ENCODE results near the gene ISX.
A peak's percentile ranks its signal among the peaks of the same experiment; 100 is the strongest.

The ISX gene

DNA sequence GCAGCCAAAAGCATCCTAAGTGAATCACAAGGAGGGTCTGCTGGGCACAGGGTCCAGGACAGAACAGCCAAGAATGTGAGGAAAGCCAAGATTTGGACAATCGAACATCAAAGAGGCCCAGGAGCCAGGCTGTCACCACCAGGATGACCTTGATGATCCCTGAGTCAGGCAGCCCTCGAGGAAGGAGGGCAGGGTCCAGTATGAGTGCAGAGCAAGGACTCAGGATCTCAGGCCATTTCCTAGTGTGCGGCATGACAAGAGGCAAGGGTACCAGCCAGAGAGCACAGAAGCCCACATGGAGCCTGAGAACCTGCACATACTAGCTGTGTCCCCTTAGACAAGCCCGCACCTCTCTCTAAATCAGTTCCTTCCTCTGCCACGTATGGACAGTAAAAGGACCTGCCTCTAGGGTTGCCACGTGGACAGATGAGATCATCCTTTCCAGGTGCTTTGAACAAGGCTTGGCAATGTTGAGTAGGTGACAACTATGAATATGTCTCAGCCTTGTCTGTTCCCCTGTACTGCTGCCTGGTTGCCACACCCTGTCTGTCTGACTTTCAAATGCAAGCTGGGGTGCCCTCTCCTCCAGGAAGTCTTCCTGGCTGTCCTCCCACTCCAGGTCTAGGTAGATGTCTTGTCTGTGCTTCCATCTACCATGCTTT lies 32.2 kb upstream of the ISX start:
- Histone ChIP-seq H3K36me3 (ENCODE audit: control insufficient read depth, low read length) (no peaks in the 10 kb centered on the region), H3K9me2 (replicated peaks; ENCODE audit: control insufficient read depth, low read length) (no peaks in the 10 kb centered on the region), H3K79me2 (ENCODE audit: control insufficient read depth, low read length) (no peaks in the 10 kb centered on the region), H3K27me3 (ENCODE audit: control insufficient read depth, low read length) (no peaks in the 10 kb centered on the region), H3K4me3 (ENCODE audit: low read length) (no peak overlapping the region), H3K9me3 (ENCODE audit: control insufficient read depth, insufficient read depth, low read length) (no peaks in the 10 kb centered on the region), H3K4me1 (ENCODE audit: control insufficient read depth, low read length) (no peaks in the 10 kb centered on the region), H3F3A (ENCODE audit: control insufficient read depth, insufficient read depth) (no peaks in the 10 kb centered on the region), H3K27ac (ENCODE audit: low read depth, low read length) (no peak overlapping the region), H4K20me1 (ENCODE audit: control insufficient read depth, insufficient read depth, low read depth, low read length) (no peaks in the 10 kb centered on the region), H3K4me2 (ENCODE audit: low read length) (no peak overlapping the region)
- TF ChIP-seq, protein P1, sequence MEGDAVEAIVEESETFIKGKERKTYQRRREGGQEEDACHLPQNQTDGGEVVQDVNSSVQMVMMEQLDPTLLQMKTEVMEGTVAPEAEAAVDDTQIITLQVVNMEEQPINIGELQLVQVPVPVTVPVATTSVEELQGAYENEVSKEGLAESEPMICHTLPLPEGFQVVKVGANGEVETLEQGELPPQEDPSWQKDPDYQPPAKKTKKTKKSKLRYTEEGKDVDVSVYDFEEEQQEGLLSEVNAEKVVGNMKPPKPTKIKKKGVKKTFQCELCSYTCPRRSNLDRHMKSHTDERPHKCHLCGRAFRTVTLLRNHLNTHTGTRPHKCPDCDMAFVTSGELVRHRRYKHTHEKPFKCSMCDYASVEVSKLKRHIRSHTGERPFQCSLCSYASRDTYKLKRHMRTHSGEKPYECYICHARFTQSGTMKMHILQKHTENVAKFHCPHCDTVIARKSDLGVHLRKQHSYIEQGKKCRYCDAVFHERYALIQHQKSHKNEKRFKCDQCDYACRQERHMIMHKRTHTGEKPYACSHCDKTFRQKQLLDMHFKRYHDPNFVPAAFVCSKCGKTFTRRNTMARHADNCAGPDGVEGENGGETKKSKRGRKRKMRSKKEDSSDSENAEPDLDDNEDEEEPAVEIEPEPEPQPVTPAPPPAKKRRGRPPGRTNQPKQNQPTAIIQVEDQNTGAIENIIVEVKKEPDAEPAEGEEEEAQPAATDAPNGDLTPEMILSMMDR (IDR thresholded peaks at IDR 0.05; ENCODE audit: low read depth, low read length, poor library complexity, severe bottlenecking) = no peak
- no peak for TF ChIP-seq EZH2phosphoT487 (IDR thresholded peaks at IDR 0.05; ENCODE audit: borderline replicate concordance, low read length)

DNA sequence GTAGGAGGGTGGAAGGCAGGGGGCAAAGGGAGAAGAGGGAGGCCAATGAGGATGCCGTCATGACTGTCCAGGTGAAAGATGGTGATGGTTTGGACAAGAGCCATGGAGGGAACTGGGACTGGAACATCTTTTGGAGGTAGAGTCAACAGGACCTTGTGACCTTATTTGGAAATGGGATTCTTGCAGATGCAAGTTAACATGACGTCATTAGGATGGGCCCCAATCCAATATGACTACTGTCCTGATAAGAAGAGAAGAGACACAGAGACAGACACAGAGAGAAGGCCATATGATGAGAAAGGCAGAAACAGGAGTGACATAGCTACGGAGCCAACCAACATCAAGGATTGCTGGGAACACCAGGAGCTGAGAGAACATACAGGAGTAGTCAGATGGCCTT lies 31.0 kb upstream of the ISX start:
- H3K4me1 ChIP-seq (ENCODE audit: control insufficient read depth, low read length) = no peaks in the 10 kb centered on the region
- no peak overlapping the region for H3K27ac ChIP-seq (ENCODE audit: low read depth, low read length)
- no peaks in the 10 kb centered on the region for H3K36me3 ChIP-seq (ENCODE audit: control insufficient read depth, low read length)
- no peaks in the 10 kb centered on the region for H3K9me3 ChIP-seq (ENCODE audit: control insufficient read depth, insufficient read depth, low read length)
- no peaks in the 10 kb centered on the region for H4K20me1 ChIP-seq (ENCODE audit: control insufficient read depth, insufficient read depth, low read depth, low read length)
- no peaks in the 10 kb centered on the region for H3F3A ChIP-seq (ENCODE audit: control insufficient read depth, insufficient read depth)
- TF ChIP-seq EZH2phosphoT487 (IDR thresholded peaks at IDR 0.05; ENCODE audit: borderline replicate concordance, low read length) = no peak
- TF ChIP-seq, protein P1 (IDR thresholded peaks at IDR 0.05; ENCODE audit: low read depth, low read length, poor library complexity, severe bottlenecking) = no peak
- H3K4me3 ChIP-seq (ENCODE audit: low read length) = no peak overlapping the region
- H3K4me2 ChIP-seq (ENCODE audit: low read length) = no peak overlapping the region
- H3K9me2 ChIP-seq (replicated peaks; ENCODE audit: control insufficient read depth, low read length) = no peaks in the 10 kb centered on the region
- H3K27me3 ChIP-seq (ENCODE audit: control insufficient read depth, low read length) = no peaks in the 10 kb centered on the region
- H3K79me2 ChIP-seq (ENCODE audit: control insufficient read depth, low read length) = no peaks in the 10 kb centered on the region

DNA sequence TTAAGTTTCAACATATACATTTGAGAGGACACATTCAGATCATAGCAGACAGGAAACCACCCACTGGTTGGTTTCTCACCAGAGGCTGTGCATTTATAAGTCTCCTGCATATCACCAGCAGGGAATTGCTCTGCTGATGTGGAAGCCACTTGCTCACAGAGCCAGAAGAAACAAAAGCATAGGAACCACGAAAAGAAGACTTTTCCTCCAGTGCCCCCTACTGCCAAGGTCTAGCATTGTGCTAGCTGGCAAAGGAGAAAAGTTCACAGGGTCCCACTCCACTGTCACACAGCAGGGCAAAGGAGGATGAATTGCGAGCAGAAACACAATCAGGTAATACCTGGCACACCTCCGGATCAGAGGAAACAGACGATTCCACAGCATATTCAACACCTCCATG lies 28.9 kb upstream of the ISX start:
- Histone ChIP-seq H3K4me1 (ENCODE audit: control insufficient read depth, low read length) (no peaks in the 10 kb centered on the region), H3K9me3 (ENCODE audit: control insufficient read depth, insufficient read depth, low read length) (no peaks in the 10 kb centered on the region), H3K9me2 (replicated peaks; ENCODE audit: control insufficient read depth, low read length) (no peaks in the 10 kb centered on the region), H3K79me2 (ENCODE audit: control insufficient read depth, low read length) (no peaks in the 10 kb centered on the region), H3K4me3 (ENCODE audit: low read length) (no peak overlapping the region), H4K20me1 (ENCODE audit: control insufficient read depth, insufficient read depth, low read depth, low read length) (no peaks in the 10 kb centered on the region), H3F3A (ENCODE audit: control insufficient read depth, insufficient read depth) (no peaks in the 10 kb centered on the region; the same call in 1 of the 2 replicates), H3K27ac (ENCODE audit: low read depth, low read length) (no peak overlapping the region), H3K27me3 (ENCODE audit: control insufficient read depth, low read length) (no peaks in the 10 kb centered on the region), H3K4me2 (ENCODE audit: low read length) (no peak overlapping the region), H3K36me3 (ENCODE audit: control insufficient read depth, low read length) (no peaks in the 10 kb centered on the region)
- no peak for TF ChIP-seq EZH2phosphoT487 (IDR thresholded peaks at IDR 0.05; ENCODE audit: borderline replicate concordance, low read length)
- TF ChIP-seq, protein P1 (IDR thresholded peaks at IDR 0.05; ENCODE audit: low read depth, low read length, poor library complexity, severe bottlenecking) = peak; percentile 67

Measured in DOHH2 (cell line).